GM19240 (cell line): ENCODE data around the gene DPP6.

Experiments used
- DNase-seq: peaks from one replicate; pipeline ENCODE4 v3.0.0; 2011; ENCODE audit warnings: low spot score; ENCODE audit not compliant: insufficient read length

Gene DPP6

DNA sequence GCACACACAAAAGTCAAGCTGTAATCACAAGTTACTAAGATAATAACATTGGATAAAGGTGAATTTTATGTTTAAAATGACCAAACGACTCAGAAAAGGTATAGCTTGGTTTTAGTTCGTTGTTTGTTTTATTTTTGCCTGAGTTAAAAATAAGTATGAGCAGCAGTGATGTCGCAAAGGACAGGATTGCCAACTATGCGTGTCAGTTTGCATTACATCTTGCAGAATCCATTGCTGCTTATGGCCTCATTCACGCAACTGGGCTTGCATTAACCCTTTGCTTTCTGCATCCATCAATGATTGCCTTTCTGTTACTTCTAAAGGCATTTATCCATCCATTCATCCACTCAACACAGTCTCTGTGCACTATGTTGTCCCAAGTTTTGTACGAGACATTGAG lies 389.6 kb downstream of the DPP6 start:
- DNase-seq = no peak

DNA sequence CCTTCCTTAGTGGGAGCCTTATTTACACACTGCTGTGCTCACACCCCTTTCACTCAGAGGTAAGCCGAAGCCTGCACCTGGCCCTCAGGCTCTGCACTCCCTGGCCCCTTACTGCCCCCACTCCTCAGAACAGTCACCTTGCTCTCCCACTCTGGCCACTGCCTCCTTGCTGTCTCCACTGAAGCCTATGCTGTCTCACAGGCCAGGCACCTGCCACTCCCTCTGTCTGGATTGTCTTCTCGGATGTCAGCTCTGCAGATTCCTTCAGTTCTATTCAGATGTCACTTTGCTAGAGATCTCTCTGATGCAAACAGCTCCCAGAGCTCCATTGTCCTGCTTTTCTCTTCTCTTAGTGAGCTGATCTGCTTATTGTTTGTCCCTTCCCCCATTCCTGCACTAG lies 390.7 kb downstream of the DPP6 start:
- no peak for DNase-seq

DNA sequence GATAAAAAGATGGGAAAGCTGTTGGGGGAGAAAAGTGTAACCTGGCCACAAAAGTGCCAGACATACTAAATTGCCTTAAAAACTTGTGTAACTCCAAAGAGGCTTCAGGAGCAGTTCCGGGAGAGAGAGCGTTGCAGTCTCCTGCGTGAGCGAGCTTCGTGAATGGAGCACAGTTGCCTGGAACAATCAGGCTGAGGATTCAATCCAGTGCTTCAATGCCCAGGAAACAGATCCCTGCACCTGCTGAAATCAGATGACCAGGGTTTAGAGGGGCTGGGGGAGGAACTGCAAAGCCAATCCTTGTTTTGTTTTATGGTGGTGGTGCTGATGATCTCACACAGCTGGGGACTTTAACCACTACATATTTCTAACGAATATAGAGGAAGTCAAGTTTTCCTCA lies 398.3 kb downstream of the DPP6 start:
- DNase-seq = no peak

DNA sequence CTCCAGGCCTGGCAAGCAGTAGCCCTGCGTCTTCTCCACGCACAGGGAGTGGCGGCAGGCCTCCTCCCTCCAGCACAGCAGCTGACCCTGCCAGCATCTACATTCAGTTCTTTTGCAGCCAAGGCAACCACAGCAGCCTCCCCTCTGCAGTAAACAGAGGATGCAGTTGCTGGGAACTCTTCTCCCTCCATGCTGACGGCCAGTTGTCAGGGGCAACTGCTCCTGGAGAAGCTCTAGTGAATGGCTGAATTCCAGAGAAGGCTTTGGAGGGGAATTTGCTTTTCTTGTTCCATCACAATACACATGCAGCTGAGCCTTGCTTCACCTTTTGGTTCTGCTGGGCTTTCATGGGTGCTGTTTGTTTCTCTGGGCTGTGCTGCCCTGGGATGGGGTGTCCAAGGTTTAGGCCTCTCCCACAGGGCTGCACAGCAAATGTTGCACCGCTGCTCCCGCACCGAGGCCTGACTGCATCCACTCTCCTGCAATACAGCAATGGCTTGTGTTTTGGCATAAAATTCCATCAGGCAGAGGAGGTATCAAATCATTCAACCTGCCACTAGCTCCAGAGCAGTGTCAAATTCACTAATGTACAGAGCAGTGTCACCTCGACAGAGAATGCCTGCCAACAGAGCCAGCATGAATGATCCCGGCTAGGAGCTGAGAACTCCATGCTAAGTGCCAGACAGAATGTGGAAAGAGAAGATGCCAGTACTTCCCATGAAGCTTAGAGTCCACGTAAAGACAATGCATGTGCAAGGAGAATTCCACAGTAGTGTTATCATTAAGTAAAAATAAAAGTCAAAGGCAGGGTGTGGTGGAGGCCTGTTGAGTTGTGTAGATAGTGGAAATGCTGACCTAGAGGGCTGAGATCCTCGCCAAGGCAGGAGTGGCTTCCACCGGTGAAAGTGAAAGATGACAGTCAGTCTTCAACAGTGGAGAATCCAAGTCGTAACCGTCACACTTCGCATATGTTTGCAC lies 399.6 kb downstream of the DPP6 start:
- DNase-seq = no peak

DNA sequence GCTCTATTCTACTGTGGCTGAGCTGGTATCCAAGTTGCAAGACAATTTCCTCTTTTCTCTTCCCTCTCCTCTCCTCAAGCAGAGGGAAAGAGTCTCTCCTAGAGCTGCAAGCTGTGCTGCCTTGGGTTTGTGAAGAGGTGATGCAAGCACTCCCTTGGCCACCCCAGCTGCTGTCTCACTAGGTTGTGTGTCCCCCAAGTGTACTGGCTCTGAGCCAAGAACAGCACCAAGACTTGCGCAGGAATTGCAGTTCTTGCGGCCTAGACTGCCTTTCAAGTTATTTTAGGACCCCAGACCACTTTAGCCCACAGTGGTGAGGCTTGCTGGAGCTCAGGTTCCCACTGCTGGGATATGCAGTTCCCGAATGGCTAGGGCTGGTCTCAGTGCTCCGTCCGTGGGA lies 411.6 kb downstream of the DPP6 start:
- no peak for DNase-seq

DNA sequence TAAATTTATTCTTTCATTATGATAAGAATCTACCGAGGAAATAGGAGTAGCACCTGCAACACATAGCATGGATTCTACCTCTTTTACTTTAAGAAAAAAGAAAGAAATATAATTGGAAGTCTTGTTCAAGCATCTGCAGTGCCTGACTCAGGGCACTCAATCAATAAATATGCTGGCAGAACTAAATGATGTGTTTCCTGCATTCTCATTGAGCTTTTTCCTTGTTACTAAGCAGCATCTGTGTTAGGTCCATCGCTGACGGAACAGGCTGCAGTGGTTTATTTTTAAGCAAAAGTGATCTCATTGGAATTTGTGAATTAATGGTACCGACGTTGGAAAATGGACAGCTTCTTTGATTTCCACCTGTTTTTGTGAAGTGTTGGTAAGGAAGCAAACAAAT lies 417.5 kb downstream of the DPP6 start:
- DNase-seq = no peak

DNA sequence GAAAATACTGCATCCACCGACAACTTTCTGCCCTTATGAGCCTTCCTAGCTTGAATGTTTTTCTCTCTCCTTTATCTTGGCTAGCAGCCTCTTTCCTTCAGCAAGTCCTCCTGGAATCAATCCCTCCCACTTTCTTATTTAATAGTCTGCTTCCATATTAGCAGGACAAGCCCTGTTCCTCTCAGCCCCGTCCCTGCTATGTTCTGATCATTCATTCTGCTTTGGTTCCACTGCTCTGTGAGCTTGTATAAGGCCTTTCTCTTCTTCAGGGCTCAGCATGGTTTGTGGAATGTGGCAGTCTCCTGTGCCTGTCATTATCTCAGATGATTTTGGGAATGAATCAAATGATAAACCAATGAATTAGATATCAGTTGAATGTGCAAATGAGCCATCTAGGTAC lies 420.1 kb downstream of the DPP6 start:
- DNase-seq = no peak

DNA sequence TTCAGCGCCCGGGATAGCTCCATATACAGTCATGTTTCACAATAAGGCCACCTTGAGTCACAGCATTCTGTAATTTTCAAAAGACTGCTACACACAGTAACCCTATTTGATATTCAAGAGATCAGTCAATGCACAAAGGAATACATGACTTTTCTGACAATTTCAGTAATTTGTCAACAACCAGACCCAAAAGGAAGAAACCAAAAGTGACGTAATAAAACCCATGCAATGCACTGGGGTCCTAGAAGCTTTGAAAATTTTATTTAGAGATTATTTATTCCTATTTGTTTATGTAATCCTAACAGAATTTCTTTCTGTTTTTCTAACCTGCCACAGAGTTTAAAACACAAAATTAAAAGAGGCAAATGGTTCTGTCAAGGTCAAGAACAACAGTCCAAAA lies 421.2 kb downstream of the DPP6 start:
- DNase-seq = no peak

DNA sequence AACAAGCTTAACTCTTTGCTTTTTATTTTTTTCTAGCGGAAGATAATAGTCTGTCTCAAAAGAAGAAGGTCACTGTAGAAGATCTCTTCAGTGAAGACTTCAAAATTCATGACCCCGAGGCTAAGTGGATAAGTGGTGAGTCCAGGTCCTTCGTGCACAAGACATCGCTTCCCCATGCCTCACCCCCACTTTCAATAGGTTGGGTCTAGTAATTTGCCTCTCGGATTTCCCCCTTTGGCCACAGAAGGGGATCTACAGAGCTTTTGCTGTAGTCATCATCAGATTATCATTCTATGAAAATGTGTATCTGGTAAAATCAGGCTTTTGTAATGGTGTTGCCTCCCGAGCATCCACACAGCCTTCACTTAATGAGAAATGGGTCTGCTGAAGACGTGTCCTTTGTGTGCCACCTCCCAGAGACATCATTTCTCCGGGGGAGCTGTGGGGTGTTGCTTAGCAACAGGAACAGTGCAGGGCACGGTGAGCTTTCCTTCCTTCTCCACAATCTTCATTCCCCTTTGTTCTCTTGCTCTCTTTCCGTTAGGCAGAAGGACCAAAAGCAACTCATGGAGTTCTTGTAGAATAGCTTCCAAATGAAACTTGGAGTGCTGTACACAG lies 422.8 kb downstream of the DPP6 start:
- DNase-seq = no peak

DNA sequence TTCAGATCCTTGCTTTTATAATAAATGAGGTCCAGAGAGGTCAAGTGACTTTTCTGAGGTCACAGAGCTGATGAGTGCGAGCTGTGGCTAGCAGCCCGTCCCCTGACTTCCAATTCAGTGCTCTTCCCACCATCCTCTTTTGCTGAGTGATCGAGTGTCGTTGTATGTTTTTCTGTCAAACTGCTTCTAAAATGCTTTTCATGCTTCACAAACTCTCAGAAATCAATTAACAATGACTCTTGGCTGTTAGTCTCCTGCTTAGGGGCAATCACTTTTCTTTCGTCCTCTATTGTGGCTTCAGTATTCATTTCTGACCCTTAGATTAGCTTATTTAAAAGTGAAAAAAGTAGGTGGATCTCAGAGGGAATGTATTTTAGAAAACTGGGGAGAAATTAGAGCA lies 423.7 kb downstream of the DPP6 start:
- no peak for DNase-seq

DNA sequence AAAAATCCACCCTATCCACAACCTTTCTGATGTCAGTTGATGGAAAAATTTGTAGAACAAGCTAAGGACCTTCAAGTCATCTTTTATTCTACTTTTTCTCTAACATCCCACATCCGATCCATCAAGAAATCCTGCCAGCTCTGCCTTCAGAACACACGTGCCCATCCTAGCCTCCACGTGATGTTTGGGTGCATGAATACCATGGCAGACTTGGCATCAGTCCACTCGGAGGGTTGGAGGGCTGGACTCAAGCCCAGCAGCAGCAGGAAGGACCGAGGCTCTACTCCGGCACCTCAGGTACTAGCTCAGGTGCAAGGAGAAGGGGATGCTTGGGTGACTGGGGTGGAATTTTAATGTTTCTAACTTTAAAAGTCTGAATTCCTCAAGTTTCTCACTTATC lies 428.6 kb downstream of the DPP6 start:
- no peak for DNase-seq

DNA sequence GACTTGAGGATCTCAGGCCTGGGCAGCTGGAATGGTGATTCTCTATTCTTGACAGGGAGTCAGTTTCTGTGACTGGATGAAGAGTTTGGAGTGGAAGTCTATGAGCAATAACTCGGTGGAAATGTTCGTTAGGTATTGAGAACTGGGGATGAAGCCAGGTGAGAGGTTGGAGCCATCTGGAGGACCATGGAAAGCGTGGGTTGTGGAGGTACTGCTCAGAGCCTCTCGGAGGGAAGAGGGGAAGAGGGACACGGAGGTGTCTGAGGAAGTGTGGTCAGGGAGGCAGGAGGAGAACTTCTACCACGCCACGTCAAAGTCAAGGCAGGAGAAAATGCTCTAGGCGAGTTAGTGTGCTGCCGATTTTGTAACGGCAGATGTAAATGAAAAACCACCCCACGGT lies 430.7 kb downstream of the DPP6 start:
- DNase-seq = no peak

DNA sequence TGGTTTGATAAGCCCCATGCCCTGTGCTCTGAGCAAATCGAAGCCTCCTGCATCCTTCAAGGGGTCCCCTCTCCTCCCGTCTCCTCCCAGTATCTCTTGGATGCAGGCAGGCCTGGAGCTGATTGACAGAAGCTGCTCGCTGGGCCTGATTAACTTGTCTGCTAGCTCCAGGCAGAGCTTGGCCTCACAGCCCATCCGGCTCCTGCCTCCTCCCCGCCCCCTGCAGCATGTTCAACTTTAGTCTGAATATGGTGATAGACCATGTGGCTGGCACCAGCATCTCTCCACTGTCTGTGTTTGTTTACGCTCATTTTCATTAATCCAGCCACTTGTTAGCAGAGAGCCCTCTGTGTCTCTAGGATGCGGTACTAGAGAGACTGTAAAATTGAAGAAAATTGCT lies 432.2 kb downstream of the DPP6 start:
- DNase-seq = no peak

DNA sequence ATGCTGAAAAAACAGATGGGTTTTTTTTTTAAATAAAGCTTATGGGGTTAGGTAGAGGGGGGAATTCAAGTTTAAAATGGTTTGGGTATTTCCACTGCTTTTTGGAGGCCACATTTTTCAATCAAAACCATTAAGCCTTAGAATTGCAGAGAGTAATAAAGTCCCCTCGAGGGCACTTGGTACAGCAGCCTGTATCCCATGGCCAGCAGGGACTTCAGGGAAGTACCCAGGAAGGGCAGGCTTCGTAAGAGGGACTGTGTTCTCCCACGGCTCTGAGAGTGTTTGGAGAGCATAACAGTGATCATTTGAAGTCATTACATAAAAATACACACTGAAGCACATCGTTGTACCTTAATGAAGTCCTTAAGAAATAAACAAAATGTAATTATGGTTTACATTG lies 432.7 kb downstream of the DPP6 start:
- no peak for DNase-seq

DNA sequence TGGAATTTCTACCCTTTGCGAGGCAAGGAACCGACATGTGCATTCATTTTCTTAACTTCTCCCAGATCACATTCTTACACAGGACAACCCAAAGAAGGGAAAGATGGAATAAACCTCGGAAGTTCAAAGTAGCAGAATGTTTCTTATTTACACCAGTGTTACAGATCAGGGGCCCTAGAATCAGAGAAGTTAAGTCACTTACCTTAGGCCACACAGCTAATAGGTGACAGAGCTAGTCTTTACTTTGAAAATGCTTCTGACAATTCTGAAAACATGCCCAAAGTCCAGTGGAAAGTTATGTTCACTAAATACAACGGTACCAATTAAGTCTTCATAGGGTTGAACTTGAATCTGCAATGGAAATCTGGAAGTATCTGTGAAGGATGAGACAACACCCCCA lies 437.7 kb downstream of the DPP6 start:
- no peak for DNase-seq

DNA sequence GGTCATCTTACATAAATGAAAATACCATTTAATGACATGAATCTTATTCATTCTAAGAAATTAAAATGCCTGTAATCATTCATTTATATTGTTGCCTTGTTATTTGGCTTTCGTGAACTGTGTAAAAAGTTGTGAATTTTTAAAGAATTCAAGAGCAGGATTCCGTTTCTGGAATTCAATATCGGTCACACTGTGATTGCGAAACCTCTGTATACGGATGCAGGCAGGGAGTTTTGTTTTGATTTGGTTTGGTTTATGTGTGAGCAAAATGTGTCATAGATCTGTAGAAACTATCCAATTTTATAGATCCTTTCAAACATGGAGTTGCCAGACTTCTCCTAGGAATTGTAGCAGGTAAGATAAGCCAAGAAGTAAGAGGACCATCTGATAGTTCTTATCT lies 441.4 kb downstream of the DPP6 start:
- DNase-seq = no peak

DNA sequence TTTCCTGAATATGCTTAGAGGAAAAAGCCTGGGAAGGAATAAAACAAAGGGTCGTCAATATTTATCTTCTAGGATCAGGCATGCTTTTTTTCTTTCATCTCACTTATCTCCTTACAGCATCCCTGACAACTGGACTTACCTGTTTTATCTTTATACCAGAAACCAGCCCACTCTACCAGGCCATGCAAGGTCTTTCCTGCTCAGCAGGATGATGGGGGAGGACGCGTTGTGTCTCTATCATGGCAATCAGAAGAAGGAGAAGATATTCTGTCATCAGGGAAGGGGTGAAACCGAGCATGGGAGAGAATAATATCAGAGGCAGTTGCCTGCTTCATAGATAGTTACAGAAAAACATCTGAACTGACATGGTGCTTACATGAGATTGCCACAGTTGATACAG lies 445.6 kb downstream of the DPP6 start:
- DNase-seq = no peak

DNA sequence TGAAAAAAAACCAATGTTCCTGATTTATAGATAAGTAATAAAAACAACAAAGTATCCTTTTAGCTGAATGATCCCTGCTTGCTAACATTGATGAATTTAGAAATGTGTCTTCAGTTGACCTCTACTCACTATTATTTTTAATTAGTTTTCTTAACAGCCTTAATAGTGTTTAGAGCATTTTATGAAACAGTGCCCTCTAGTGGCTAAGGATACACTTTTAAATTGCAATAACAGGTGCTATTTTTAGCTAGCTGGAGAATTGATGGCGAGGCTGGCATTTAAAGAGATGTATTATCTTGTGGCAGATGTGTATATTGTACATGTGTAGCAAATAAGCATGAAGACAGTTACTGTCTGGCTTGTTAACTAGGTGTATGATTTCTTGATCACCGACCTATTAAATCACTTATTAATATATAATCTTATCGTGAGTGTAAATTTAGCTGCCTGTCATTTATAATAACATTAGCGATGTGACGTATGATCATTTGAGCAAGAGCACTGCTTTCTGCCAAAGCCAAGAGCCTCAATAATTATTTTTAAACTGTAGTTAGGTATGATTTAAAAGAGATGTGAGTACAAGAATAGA lies 451.9 kb downstream of the DPP6 start:
- DNase-seq = no peak

DNA sequence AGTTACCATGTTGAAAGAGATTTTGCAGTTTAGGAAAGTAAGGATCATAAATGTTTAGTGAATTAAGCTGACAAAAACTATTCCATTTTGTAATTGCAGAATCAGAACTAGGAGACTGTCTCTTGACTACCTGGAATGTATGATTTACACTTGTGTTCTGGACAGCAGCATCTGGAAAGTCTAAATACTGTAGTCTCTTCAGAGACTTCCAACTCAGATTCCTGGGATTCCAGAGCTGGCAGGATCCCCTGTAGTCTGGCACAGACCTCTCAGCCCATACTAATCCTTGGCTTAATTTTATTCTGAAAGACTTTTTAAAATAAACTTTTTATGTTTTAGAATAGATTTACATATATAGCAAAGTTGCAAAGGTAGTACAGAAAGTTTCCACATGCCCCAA lies 452.7 kb downstream of the DPP6 start:
- no peak for DNase-seq

DNA sequence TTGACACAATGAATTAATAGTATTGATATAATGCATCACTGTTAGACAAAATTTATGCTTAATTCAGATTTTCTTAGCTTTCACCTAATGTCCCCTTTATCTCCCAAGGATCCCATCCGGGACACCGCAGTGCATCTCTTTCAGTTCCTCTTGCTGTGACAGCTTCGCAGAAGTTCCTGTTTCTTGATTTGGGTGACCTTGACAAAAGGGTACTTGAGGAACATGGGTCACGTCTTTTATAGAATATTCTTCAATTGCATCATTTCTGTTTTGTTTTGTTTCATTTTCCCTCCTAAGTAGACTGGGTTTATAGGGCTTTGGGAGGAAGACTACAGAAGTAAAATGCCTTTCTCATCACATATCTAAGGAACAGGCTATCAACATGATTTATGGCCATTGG lies 453.2 kb downstream of the DPP6 start:
- no peak for DNase-seq

DNA sequence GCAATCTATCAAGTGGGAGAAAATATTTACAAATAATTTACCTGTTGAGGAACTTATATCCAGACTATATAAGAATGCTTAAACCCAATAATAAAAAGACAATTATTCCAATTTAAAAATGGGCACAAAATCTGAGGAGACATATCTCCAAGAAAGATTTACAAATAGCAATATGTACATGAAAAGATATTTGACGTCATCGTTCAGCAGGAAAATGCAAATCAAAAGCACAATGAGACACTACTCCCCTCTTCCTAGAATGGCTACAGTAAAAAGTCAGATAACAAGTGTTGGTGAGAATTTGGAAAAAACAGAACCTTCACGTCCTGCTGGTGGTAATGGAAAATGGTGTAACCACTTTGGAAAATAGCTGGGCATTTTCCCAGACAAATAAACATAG lies 457.0 kb downstream of the DPP6 start:
- no peak for DNase-seq

DNA sequence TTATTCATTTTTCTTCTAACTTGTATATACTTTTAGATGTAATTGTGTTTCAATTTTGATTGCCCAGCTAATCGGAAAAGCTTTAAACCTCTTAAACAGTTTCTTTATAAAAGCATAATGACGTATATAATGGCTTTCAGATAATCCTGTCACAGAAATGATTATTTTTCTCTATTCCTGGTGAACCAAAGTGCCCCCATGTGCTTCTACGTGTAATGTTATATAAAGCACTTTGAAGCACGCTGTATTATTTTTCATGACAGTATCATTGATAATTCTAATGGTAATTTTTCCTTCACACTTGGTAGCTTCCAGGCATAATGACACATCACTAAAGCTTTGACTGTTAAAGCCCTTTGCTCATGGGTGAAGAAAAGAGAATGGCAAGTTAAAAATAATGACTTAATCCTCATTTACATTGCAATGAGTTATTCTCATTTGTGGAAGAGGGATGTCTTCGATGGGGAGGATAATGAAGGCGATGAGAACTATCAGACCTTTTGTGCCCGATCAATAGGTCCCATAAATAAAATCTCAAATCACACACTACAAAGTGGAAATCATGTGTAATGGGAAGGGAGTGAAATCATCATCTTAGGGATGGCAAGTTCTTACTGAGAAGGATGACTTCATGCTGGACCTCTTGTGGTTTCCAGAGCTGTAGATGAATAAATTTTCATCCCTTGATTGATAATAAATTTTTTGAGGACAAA lies 460.1 kb downstream of the DPP6 start:
- no peak for DNase-seq
